ENCODE measurements around the gene VAMP4. TPM values are rescaled to one million over a fixed set of nuclear protein-coding genes. Genes with fewer than 3 reads are reported as not detected.
"Not testable (repeated sequence)": the region's sequence is repeated elsewhere in the genome, so short reads cannot be mapped to it uniquely, and the experiment has no call there.

The VAMP4 gene
- total RNA-seq, 1 experiment from 2014 or later = 7.4 TPM

GRCh38 chr1:171711643-171712042 lies 30.2 kb downstream of the VAMP4 start:
- no peak for DNase-seq
- Mint-ChIP-seq H3K36me3 (ENCODE audit: insufficient read depth, unreplicated experiment) (peaks cover 5% of the 10 kb centered on the region), H3K27ac (ENCODE audit: unreplicated experiment) (no peak overlapping the region), H3K4me1 (ENCODE audit: low read depth, unreplicated experiment) (no peaks in the 10 kb centered on the region), H3K9me3 (ENCODE audit: low read depth, unreplicated experiment) (no peaks in the 10 kb centered on the region), H3K4me3 (ENCODE audit: low read depth, unreplicated experiment) (no peak overlapping the region), H3K27me3 (ENCODE audit: unreplicated experiment) (no peaks in the 10 kb centered on the region)
- BruUV-seq (replicated peaks) = no TSS peak
- CTCF ChIA-PET = interaction anchor here (1.9 kb wide), 1 partner anchor 67 kb away, joined by 12 read pairs; no protein-coding TSS in a partner anchor
- no peak for TF ChIP-seq CTCF (IDR thresholded peaks at IDR 0.05; ENCODE audit: unreplicated experiment)
- intact Hi-C loops (cut with micrococcal nuclease; ENCODE audit: unreplicated experiment) = loop anchor here (10.0 kb wide), 1 partner anchor 467 kb away; the partner anchor contains the start of gene FMO1

GRCh38 chr1:171707583-171707982 lies 34.3 kb downstream of the VAMP4 start:
- no TSS peak for BruUV-seq (replicated peaks)
- CTCF ChIA-PET = no interaction called here
- H3K27me3 Mint-ChIP-seq (ENCODE audit: unreplicated experiment) = no peaks in the 10 kb centered on the region

GRCh38 chr1:171702598-171702997 lies 39.3 kb downstream of the VAMP4 start:
- DNase-seq = no peak
- Mint-ChIP-seq H3K27ac (ENCODE audit: unreplicated experiment) (no peak overlapping the region), H3K4me3 (ENCODE audit: low read depth, unreplicated experiment) (no peak overlapping the region), H3K27me3 (ENCODE audit: unreplicated experiment) (no peaks in the 10 kb centered on the region), H3K4me1 (ENCODE audit: low read depth, unreplicated experiment) (no peaks in the 10 kb centered on the region), H3K9me3 (ENCODE audit: low read depth, unreplicated experiment) (no peaks in the 10 kb centered on the region), H3K36me3 (ENCODE audit: insufficient read depth, unreplicated experiment) (no peaks in the 10 kb centered on the region)
- intact Hi-C loops (cut with micrococcal nuclease; ENCODE audit: unreplicated experiment) = no loop called here
- CTCF ChIA-PET = interaction anchor here (1.3 kb wide), 1 partner anchor 14 kb away, joined by 3 read pairs; no protein-coding TSS in a partner anchor
- no peak for TF ChIP-seq CTCF (IDR thresholded peaks at IDR 0.05; ENCODE audit: unreplicated experiment)
- no TSS peak for BruUV-seq (replicated peaks)

More at GRCh38 chr1:171707583-171707982, 34.3 kb downstream of the VAMP4 start:
- no peak for TF ChIP-seq CTCF (IDR thresholded peaks at IDR 0.05; ENCODE audit: unreplicated experiment)
- Mint-ChIP-seq H3K27ac (ENCODE audit: unreplicated experiment) (no peak overlapping the region), H3K4me3 (ENCODE audit: low read depth, unreplicated experiment) (no peak overlapping the region), H3K36me3 (ENCODE audit: insufficient read depth, unreplicated experiment) (peaks cover 5% of the 10 kb centered on the region), H3K9me3 (ENCODE audit: low read depth, unreplicated experiment) (no peaks in the 10 kb centered on the region), H3K4me1 (ENCODE audit: low read depth, unreplicated experiment) (no peaks in the 10 kb centered on the region)
- intact Hi-C loops (cut with micrococcal nuclease; ENCODE audit: unreplicated experiment) = no loop called here
- no peak for DNase-seq

GRCh38 chr1:171699531-171699930 lies 42.3 kb downstream of the VAMP4 start:
- CTCF ChIA-PET = no interaction called here
- Mint-ChIP-seq H3K27me3 (ENCODE audit: unreplicated experiment) (no peaks in the 10 kb centered on the region), H3K4me1 (ENCODE audit: low read depth, unreplicated experiment) (no peaks in the 10 kb centered on the region), H3K27ac (ENCODE audit: unreplicated experiment) (no peak overlapping the region), H3K36me3 (ENCODE audit: insufficient read depth, unreplicated experiment) (no peaks in the 10 kb centered on the region), H3K4me3 (ENCODE audit: low read depth, unreplicated experiment) (no peak overlapping the region), H3K9me3 (ENCODE audit: low read depth, unreplicated experiment) (peaks cover 5% of the 10 kb centered on the region)
- intact Hi-C loops (cut with micrococcal nuclease; ENCODE audit: unreplicated experiment) = no loop called here
- no peak for DNase-seq
- TF ChIP-seq CTCF (IDR thresholded peaks at IDR 0.05; ENCODE audit: unreplicated experiment) = no peak
- no TSS peak for BruUV-seq (replicated peaks)

- DNase-seq = not testable (repeated sequence)
Observed at GRCh38 chr1:171695772-171696171, 46.1 kb downstream of the VAMP4 start.

GRCh38 chr1:171693541-171693940 lies 48.3 kb downstream of the VAMP4 start:
- CTCF ChIA-PET; H3K4me3 Mint-ChIP-seq (ENCODE audit: low read depth, unreplicated experiment); H3K27ac Mint-ChIP-seq (ENCODE audit: unreplicated experiment); intact Hi-C loops (cut with micrococcal nuclease; ENCODE audit: unreplicated experiment); H3K4me1 Mint-ChIP-seq (ENCODE audit: low read depth, unreplicated experiment); BruUV-seq (replicated peaks); H3K27me3 Mint-ChIP-seq (ENCODE audit: unreplicated experiment); DNase-seq; H3K36me3 Mint-ChIP-seq (ENCODE audit: insufficient read depth, unreplicated experiment): not testable (repeated sequence)
- H3K9me3 Mint-ChIP-seq (ENCODE audit: low read depth, unreplicated experiment) = peaks cover 11% of the 10 kb centered on the region

More at GRCh38 chr1:171695772-171696171, 46.1 kb downstream of the VAMP4 start:
- H3K27ac Mint-ChIP-seq (ENCODE audit: unreplicated experiment); H3K4me1 Mint-ChIP-seq (ENCODE audit: low read depth, unreplicated experiment); intact Hi-C loops (cut with micrococcal nuclease; ENCODE audit: unreplicated experiment); H3K36me3 Mint-ChIP-seq (ENCODE audit: insufficient read depth, unreplicated experiment); CTCF ChIA-PET; H3K4me3 Mint-ChIP-seq (ENCODE audit: low read depth, unreplicated experiment); BruUV-seq (replicated peaks); H3K27me3 Mint-ChIP-seq (ENCODE audit: unreplicated experiment): not testable (repeated sequence)
- peaks cover 11% of the 10 kb centered on the region for H3K9me3 Mint-ChIP-seq (ENCODE audit: low read depth, unreplicated experiment)
